ENCODE data around the gene SLC17A9.

DNA sequence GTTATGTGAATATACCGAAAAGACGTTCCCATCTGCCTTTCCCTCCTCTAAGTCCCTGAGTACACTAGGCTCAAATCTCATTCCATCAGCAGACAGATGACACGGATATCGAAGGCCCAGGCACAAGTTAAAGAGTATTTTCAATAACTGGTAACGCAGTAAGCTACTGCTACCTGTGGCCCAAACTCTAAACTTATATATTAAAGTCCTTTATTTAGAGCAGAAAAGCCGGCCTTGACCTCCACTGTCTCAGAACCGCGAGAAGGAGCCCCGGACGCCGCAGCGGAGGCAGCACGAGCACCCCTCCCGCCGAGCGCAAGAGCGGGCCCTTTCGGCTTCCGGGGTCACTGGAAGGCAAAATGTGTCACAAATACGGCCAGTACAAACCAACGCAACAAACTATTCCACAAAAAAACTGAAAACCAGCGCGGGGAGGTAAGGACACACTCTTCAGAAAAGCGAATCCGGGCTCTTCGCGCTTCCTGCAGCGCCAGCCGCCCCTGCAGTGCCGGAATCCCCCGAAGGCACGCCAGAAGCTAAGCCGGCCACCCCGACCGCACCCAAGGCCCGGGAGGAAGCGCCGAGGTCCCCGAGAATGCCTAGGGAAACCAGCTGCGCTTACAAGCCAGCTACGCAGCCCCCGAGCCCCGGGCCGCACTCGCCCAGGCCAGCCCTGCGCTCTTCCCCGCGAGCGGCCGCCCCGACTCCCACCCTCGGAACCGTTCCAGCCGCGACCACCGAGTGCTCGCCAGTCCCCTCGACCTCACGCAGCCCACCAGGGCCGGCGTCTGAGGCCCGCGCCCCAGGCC is 26.9 kb upstream of the SLC17A9 start:
- TF ChIP-seq, protein P1, sequence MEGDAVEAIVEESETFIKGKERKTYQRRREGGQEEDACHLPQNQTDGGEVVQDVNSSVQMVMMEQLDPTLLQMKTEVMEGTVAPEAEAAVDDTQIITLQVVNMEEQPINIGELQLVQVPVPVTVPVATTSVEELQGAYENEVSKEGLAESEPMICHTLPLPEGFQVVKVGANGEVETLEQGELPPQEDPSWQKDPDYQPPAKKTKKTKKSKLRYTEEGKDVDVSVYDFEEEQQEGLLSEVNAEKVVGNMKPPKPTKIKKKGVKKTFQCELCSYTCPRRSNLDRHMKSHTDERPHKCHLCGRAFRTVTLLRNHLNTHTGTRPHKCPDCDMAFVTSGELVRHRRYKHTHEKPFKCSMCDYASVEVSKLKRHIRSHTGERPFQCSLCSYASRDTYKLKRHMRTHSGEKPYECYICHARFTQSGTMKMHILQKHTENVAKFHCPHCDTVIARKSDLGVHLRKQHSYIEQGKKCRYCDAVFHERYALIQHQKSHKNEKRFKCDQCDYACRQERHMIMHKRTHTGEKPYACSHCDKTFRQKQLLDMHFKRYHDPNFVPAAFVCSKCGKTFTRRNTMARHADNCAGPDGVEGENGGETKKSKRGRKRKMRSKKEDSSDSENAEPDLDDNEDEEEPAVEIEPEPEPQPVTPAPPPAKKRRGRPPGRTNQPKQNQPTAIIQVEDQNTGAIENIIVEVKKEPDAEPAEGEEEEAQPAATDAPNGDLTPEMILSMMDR (conservative IDR thresholded peaks at IDR 0.05; ENCODE audit: low read depth, low read length): no peak
- TF ChIP-seq EZH2 (IDR thresholded peaks at IDR 0.05; ENCODE audit: borderline replicate concordance, low read depth, low read length, poor library complexity, severe bottlenecking): no peak

All from A673 (cell line).